ENCODE results near the gene IP6K3.

The IP6K3 gene

GRCh38 chr6:33725891-33726673 is 20.6 kb downstream of the IP6K3 start:
- no peak overlapping the region for H3K4me3 ChIP-seq (ENCODE audit: low read depth, low read length)
- no peak for TF ChIP-seq CTCF (IDR thresholded peaks at IDR 0.05; ENCODE audit: borderline replicate concordance, insufficient read depth, low read depth, low read length)

DNA sequence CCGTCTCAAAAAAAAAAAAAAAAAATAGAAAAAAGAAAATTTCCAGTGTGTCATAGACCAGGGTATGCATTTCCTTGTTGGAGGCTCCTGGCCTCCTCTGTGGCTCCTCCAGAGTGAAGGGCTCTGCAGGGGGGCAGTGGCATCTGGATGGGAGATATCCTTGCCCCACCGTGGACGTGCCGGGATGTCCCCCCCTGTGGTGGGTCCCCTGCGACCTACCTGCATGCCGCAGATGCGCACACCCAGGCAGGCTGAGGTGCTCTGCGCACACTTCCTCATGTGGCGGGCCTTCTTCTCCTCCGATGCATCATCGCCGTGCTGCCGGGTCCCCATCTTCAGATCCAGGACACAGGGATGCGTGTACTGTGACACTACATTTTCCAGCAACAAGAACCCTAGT is 21.5 kb downstream of the IP6K3 start:
- no peak for TF ChIP-seq CTCF (IDR thresholded peaks at IDR 0.05; ENCODE audit: borderline replicate concordance, insufficient read depth, low read depth, low read length)
- no peak overlapping the region for H3K4me3 ChIP-seq (ENCODE audit: low read depth, low read length)

- TF ChIP-seq CTCF (IDR thresholded peaks at IDR 0.05; ENCODE audit: borderline replicate concordance, insufficient read depth, low read depth, low read length), result no peak
- no peak overlapping the region for H3K4me3 ChIP-seq (ENCODE audit: low read depth, low read length)
Observed at GRCh38 chr6:33724102-33725023, 22.3 kb downstream of the IP6K3 start.

DNA sequence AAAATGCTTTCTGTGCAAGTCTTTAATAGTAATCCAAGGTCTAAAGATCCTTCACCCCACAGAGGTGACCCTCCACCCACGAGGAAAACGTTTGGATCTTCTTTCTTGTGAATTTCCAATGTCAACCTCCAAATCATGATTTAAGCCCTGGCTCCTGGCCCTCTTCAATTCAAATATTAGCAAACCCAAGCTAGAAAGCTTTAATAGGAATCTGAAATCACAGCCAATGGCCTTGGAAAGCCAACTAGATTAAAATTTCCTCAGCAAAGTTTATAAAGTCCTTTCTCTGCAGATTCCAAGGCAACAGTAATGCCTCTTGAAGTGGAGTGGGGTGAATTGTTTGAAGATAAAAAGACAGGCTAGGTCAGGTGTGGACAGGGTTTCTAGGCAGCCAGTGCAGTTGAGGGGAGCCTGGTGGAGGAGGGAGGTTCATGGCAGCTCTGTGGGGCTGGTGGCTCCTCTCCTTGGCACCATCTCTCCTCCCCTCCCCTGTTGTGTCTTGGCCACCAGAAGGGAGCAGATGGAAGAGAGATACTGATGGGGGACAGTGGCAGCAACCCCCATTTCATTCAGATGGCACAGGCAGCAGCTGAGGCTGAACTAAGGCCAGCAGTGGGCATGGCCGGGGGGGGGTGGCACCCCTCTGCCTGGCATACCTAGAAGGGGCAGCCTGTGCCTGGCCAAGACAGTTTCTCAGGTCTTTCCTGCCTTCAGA is 23.2 kb downstream of the IP6K3 start:
- H3K4me3 ChIP-seq (ENCODE audit: low read depth, low read length), result no peak overlapping the region
- TF ChIP-seq CTCF (IDR thresholded peaks at IDR 0.05; ENCODE audit: borderline replicate concordance, insufficient read depth, low read depth, low read length), result no peak

- H3K4me3 ChIP-seq (ENCODE audit: low read depth, low read length), result no peak overlapping the region
- TF ChIP-seq CTCF (IDR thresholded peaks at IDR 0.05; ENCODE audit: borderline replicate concordance, insufficient read depth, low read depth, low read length), result no peak
Observed at GRCh38 chr6:33722103-33722623, 24.5 kb downstream of the IP6K3 start.

GRCh38 chr6:33721508-33721907 is 25.2 kb downstream of the IP6K3 start:
- no peak for TF ChIP-seq CTCF (IDR thresholded peaks at IDR 0.05; ENCODE audit: borderline replicate concordance, insufficient read depth, low read depth, low read length)
- H3K4me3 ChIP-seq (ENCODE audit: low read depth, low read length), result no peak overlapping the region

Data from GM12875 (cell line).